Spinal cord (tissue), 10 donors: ENCODE measurements around the gene DNTTIP2. TPM values are rescaled to one million over a fixed set of nuclear protein-coding genes. Genes with fewer than 3 reads are reported as not detected.
"Not testable (repeated sequence)": the region's sequence is repeated elsewhere in the genome, so short reads cannot be mapped to it uniquely, and the experiment has no call there.

Experiments used
- DNase-seq, 6 donors: peaks; one replicate each; pipeline versions ENCODE4 v3.0.0 to v3.0.0-alpha.2; 2013 to 2015; ENCODE audit warnings: low spot score in 6 of 6, low read depth in 4 of 6
- H3K27ac ChIP-seq: one replicate; pipeline ENCODE4 v1.5.1; 2013; ENCODE audit warnings: low read depth, low read length, control low read depth
- H3K27me3 ChIP-seq: one replicate; pipeline ENCODE4 v1.6.1; 2013; ENCODE audit warnings: low read length; ENCODE audit not compliant: control insufficient read depth, insufficient read depth
- H3K36me3 ChIP-seq: one replicate; pipeline ENCODE4 v1.6.1; 2013; ENCODE audit warnings: low read length; ENCODE audit not compliant: control insufficient read depth, insufficient read depth
- H3K4me1 ChIP-seq: one replicate; pipeline ENCODE4 v1.6.1; 2013; ENCODE audit warnings: low read length; ENCODE audit not compliant: control insufficient read depth, insufficient read depth
- H3K4me3 ChIP-seq: one replicate; pipeline ENCODE4 v1.5.1; 2013; ENCODE audit warnings: low read depth, low read length, control low read depth
- H3K9me3 ChIP-seq: one replicate; pipeline ENCODE4 v1.6.1; 2013; ENCODE audit warnings: low read length; ENCODE audit not compliant: control insufficient read depth, insufficient read depth
- WGBS: methylation state at CpG from one replicate; pipeline ENCODE4 v1.1.5; 2013; ENCODE audit warnings: missing lambda C conversion rate; ENCODE audit not compliant: insufficient coverage; 5-methylcytosine and 5-hydroxymethylcytosine counted together
- polyA plus RNA-seq, 2 donors: library from polyadenylated mRNA; unstranded; fragments of 120-200 nt; gene quantifications; one replicate each; pipeline ENCODE4 v1.2.1, GENCODE V29; 2013; ENCODE audit not compliant: insufficient read length in 2 of 2
- total RNA-seq, 2 donors: library from RNA; depleted of rRNA in 1 of 2; stranded (reverse); fragments of 120-200 nt in 1 of 2; fragments of >200 nt in 1 of 2; gene quantifications; one replicate each; pipeline versions ENCODE4 v1.2.3 to v1.2.4, GENCODE V29; 2013 to 2014
- donor health status: healthy.

Gene DNTTIP2
- total and polyA plus RNA-seq, 4 donors: 40.6 to 48.1 (median 41.8) TPM

GRCh38 chr1:93845538-93846205 is 33.3 kb downstream of the DNTTIP2 start:
- no peaks in the 10 kb centered on the region for H3K9me3 ChIP-seq
- peak overlapping the region; percentile 93 for H3K4me3 ChIP-seq
- H3K36me3 ChIP-seq: no peaks in the 10 kb centered on the region
- 9% methylated on average over 9 of the region's 16 CpGs for WGBS
- H3K27ac ChIP-seq: peak overlapping the region; percentile 99
- H3K4me1 ChIP-seq: peaks cover 16% of the 10 kb centered on the region
- peak in 5 of 6 donors; percentile 33 to 84 (median 62) for DNase-seq
- no peaks in the 10 kb centered on the region for H3K27me3 ChIP-seq

- DNase-seq: peak; percentile 43 to 96 (median 65)
- H3K4me1 ChIP-seq: peaks cover 16% of the 10 kb centered on the region
- H3K4me3 ChIP-seq: no peak overlapping the region
- peak overlapping the region; percentile 27 for H3K27ac ChIP-seq
- no peaks in the 10 kb centered on the region for H3K27me3 ChIP-seq
- H3K36me3 ChIP-seq: no peaks in the 10 kb centered on the region
- 94% methylated on average over 3 of the region's 8 CpGs for WGBS
- no peaks in the 10 kb centered on the region for H3K9me3 ChIP-seq
Measured at GRCh38 chr1:93844262-93845045, 34.6 kb downstream of the DNTTIP2 start.

GRCh38 chr1:93842750-93843500 is 36.1 kb downstream of the DNTTIP2 start:
- no peak for DNase-seq
- WGBS: 84% methylated on average over 3 of the region's 5 CpGs

GRCh38 chr1:93841771-93842170 is 37.2 kb downstream of the DNTTIP2 start:
- H3K36me3 ChIP-seq: no peaks in the 10 kb centered on the region
- H3K27ac ChIP-seq: no peak overlapping the region
- H3K4me3 ChIP-seq: no peak overlapping the region
- no peak for DNase-seq
- no peaks in the 10 kb centered on the region for H3K9me3 ChIP-seq
- WGBS: 95% methylated on average over 3 of the region's 3 CpGs
- H3K27me3 ChIP-seq: no peaks in the 10 kb centered on the region
- peaks cover 9% of the 10 kb centered on the region for H3K4me1 ChIP-seq

More at GRCh38 chr1:93842750-93843500, 36.1 kb downstream of the DNTTIP2 start:
- Histone ChIP-seq H3K4me3 (no peak overlapping the region), H3K4me1 (peaks cover 14% of the 10 kb centered on the region), H3K9me3 (no peaks in the 10 kb centered on the region), H3K36me3 (no peaks in the 10 kb centered on the region), H3K27me3 (no peaks in the 10 kb centered on the region), H3K27ac (no peak overlapping the region)

- no peak overlapping the region for H3K27ac ChIP-seq
- peaks cover 7% of the 10 kb centered on the region for H3K4me1 ChIP-seq
- DNase-seq: no peak
- H3K27me3 ChIP-seq: no peaks in the 10 kb centered on the region
- no peaks in the 10 kb centered on the region for H3K9me3 ChIP-seq
- H3K4me3 ChIP-seq: no peak overlapping the region
- 94% methylated on average over 3 of the region's 4 CpGs for WGBS
- H3K36me3 ChIP-seq: no peaks in the 10 kb centered on the region
Measured at GRCh38 chr1:93840956-93841482, 38.0 kb downstream of the DNTTIP2 start.

GRCh38 chr1:93839753-93840152 is 39.3 kb downstream of the DNTTIP2 start:
- no peaks in the 10 kb centered on the region for H3K9me3 ChIP-seq
- no peak for DNase-seq
- no peaks in the 10 kb centered on the region for H3K4me1 ChIP-seq
- H3K27me3 ChIP-seq: no peaks in the 10 kb centered on the region
- no peak overlapping the region for H3K4me3 ChIP-seq
- H3K36me3 ChIP-seq: no peaks in the 10 kb centered on the region
- H3K27ac ChIP-seq: no peak overlapping the region
- 88% methylated on average over 2 of the region's 2 CpGs for WGBS

- WGBS: no CpG with 5 or more reads among the region's 1 CpG
- Histone ChIP-seq H3K4me1 (no peaks in the 10 kb centered on the region), H3K4me3 (no peak overlapping the region), H3K9me3 (no peaks in the 10 kb centered on the region), H3K27ac (no peak overlapping the region), H3K36me3 (no peaks in the 10 kb centered on the region), H3K27me3 (no peaks in the 10 kb centered on the region)
- no peak for DNase-seq
Measured at GRCh38 chr1:93839307-93839706, 39.7 kb downstream of the DNTTIP2 start.

GRCh38 chr1:93837961-93838360 is 41.0 kb downstream of the DNTTIP2 start:
- Histone ChIP-seq H3K4me3 (no peak overlapping the region), H3K36me3 (no peaks in the 10 kb centered on the region)
- WGBS: no CpG with 5 or more reads among the region's 3 CpGs

GRCh38 chr1:93833293-93833692 is 45.7 kb downstream of the DNTTIP2 start:
- H3K4me3 ChIP-seq, H3K27me3 ChIP-seq, H3K4me1 ChIP-seq, H3K27ac ChIP-seq, DNase-seq, H3K36me3 ChIP-seq, H3K9me3 ChIP-seq: not testable (repeated sequence)
- WGBS: 87% methylated on average over 3 of the region's 3 CpGs

More at GRCh38 chr1:93837961-93838360, 41.0 kb downstream of the DNTTIP2 start:
- H3K27me3 ChIP-seq: no peaks in the 10 kb centered on the region
- H3K4me1 ChIP-seq: no peaks in the 10 kb centered on the region
- no peak for DNase-seq
- no peak overlapping the region for H3K27ac ChIP-seq
- no peaks in the 10 kb centered on the region for H3K9me3 ChIP-seq
